Measurements from ENCODE around the gene TRAF1.

GRCh38 chr9:120883608-120883996 is 43.0 kb downstream of the TRAF1 start:
- TF ChIP-seq CTCF (IDR thresholded peaks at IDR 0.05) (no peak), SIN3A (IDR thresholded peaks at IDR 0.05; ENCODE audit: borderline replicate concordance, insufficient read depth, low read depth, low read length) (no peak), REST (IDR thresholded peaks at IDR 0.05; ENCODE audit: insufficient read depth in 1 of 2, low read depth in 2 of 2, low read length in 1 of 2) (no peak), TCF7L2 (IDR thresholded peaks at IDR 0.05; ENCODE audit: low read depth, low read length) (no peak)

Data from Panc1 (cell line).